Endometrium (tissue), 2 donors: ENCODE results near the gene TGFBR3.
A peak's percentile ranks its signal among the peaks of the same experiment; 100 is the strongest.

Source experiments
- FAIRE-seq: peaks from 2 replicates; lab custom pipeline; 2012; peaks lifted over from hg19 to GRCh38; lab: Jason Lieb, UNC
- donor health status: control.
- donor health status: control.

Gene TGFBR3

DNA sequence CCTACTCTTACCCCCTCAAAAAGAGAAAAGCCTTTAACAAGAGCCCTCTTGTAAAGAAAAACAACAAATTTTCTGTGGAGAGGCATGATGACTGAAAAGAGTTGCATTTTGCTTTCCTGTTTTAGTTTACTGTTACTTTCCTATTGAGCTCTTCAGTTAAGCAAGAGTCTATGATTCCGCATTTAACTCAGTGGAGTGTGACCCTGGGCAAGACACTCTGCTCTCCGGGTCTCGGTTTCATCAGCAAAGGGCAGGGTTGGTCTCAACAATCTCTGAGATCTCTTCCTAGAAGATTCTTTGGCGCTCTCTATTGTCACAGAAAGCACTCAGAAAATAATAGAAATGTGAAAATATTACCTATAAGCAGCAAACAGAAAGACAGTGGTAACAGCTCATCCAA, 175.7 kb downstream of the TGFBR3 start:
- no peak for FAIRE-seq

DNA sequence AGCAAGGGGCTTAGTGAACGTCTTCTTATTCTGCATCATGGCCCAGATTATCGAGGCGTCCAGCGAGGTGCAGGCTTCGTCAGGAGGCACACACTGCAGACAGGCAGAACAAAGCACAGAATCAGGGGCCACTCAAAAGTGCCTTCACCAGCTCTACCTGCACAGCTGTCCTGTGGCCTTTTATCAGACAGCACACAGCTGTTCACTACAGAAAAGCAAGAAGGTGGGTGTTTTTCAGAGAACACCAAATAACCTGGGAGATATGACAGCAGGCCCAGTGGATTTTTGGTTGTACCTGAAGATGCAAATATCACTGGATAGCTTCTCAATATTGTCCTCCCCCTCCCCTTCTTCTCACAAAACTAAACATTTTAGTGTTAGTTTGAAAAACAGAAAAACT, 177.3 kb downstream of the TGFBR3 start:
- FAIRE-seq = no peak

DNA sequence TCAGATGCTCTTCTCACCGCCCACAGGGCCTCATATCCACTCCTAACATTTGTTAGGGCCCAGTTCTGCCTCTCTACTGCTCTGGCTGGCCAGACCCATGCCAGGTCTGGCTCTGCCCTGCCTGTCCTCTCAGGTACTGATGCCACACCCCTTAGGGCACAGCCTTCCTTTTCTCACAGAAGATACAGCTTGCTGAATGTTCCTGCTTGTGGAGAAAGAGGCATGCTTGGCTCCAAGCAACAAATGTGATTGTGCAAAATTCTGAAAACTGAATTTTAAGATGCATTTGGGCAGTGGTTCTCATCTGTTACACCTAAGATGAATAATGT, 178.1 kb downstream of the TGFBR3 start:
- FAIRE-seq = no peak

DNA sequence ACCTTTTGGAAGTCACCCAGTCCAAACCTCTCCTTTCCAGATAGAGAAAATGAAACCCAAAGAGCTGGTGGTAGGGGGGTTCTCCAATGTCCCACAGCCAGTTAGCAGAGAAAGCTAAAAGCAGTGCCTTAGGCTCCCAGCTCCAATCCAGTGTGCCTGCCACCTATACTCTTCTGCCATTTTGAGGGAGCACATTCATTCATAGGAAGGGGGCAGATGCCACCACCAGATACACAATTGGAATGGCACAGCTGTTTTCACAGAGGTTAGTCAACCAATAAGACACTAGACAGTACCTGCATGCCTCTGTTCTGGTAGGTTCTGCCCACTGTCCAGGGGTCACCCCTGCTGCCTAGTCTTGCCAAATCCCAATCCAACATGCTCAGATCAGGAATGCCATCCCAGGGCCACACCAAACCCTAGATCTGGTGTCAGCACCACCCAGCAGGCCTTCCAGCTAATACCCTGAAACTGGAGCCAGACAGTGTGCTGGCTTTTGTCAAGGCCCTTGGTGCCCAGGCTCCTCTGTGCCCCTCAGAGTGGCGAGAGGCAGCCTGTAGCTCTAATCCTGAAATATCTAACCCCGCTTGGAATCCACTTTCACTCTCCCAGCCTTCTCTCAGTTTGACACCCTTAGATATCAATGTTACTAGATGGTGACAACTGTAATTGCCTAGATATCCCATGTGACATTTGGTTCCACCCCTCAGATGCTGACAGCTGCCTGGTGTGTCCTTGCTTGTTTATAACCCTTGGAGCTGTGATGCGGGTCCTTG, 178.6 kb downstream of the TGFBR3 start:
- no peak for FAIRE-seq

DNA sequence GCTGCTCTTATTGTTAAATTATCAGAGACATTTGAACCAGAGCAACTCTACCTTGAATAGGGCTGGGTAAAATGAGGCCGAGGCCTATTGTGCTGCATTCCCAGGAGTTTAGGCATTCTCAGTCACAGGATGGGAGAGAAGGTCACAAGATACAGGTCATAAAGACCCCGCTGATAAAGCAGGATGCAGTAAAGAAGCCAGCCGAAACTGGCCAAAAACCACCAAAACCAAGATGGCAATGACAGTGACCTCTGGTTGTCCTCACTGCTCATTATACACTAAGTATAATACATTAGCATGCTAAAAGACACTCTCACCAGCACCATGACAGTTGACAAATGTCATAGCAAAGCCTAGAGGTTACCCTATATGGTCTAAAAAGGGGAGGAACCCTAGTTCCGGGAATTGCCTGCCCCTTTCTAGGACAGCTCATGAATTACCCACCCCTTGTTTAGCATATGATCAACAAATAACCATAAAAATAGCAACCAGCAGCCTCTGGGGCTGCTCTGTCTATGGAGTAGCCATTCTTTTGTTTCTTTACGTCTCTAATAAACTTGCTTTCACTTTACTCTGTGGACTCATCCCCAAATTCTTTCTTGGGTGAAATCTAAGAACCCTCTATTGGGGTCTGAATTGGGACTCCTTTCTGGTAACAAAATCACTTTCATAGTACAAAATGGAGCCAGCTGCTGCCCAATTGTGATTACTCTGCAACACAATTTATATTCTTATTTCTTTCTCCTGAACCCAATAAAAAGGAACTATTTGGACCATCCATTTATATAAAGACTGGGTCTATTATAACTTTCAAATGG, 179.6 kb downstream of the TGFBR3 start:
- FAIRE-seq = no peak

DNA sequence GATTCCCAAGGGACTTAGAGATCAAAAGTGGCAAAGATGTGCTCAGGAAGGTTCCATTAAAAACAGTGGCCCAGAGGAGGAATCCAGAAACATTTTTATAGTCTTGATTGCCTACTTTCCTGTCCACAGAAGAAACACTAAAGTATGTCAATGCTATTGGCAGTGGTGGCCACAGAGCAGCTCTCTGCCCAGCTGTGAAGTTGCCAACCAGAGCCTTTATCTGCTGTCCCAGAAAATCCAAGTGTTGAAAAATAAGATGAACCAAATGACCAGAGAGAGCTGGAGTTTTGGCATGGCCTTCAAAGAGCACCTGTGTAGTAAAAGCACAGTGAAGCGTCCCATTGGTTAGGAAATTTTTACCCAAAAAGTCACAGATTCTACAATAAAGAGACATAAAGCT, 181.2 kb downstream of the TGFBR3 start:
- FAIRE-seq = no peak

DNA sequence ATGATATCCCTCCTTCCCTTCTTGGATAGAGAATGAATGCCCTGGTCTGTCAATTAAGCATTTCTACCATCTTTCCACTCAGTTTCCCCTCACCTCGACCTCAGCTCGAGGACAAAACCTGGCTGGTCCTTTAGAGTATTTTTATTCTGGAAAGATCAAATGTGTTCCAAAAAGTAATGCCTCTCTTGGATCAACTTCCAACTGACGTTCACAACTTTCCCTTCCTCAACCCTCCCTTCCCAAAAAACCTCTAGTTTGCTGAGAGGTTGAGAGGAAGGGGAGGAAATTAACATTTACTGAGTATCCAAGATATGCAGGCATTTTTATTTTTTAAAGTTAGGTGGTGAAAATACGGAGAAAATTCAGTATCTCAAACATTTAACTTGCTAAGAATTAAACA, 182.9 kb downstream of the TGFBR3 start:
- no peak for FAIRE-seq

DNA sequence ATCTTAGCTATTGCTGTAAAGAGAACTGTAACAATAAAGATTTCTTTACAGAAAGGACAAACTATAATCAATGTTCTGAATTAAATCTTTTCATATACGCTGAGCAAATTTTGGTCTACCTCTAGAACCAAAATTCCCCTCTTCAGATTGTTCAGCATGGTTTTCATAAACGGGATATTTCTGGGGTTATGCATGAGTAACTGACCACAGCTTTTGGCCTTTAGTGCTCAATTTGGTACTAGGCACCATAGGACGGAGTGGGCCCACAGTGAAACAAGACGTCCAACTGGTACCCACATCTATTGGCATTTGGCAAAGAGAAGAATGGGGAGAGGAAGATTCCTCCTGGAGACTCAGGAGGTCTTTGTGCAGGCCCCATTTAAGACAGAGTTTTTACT, 184.5 kb downstream of the TGFBR3 start:
- FAIRE-seq = no peak

DNA sequence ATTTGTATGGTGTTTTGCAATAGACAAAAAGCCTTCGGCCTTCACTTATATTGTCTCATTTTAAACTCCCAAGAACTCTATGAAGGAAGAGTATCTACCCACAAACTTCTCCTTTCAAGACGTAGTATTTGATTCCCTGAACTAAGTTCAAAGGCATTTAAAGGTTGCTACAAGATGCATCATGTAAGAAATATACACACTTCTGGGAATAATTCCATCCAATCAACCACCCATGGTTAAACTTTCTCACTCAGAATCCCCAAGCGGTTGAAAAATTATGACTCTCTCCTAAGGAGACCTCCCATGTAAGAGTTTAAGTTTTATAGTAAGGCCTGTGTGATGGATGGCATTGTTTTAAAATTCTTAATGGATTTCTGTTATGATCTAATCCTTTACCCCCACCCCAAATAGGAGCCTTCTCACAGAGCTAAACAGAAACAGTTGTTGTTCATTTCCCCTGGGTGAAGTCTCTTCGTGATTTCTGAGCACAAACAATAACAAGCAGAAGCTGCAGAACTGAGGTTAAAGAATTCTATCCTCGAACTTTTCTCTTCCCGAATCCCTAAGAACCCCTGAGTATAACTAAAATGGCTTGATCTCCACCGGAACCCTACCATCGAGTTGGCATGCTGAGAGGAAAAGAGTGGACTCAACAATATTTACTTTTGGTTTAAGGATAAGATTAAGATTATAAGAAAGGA, 185.0 kb downstream of the TGFBR3 start:
- peak; percentile 89 for FAIRE-seq

DNA sequence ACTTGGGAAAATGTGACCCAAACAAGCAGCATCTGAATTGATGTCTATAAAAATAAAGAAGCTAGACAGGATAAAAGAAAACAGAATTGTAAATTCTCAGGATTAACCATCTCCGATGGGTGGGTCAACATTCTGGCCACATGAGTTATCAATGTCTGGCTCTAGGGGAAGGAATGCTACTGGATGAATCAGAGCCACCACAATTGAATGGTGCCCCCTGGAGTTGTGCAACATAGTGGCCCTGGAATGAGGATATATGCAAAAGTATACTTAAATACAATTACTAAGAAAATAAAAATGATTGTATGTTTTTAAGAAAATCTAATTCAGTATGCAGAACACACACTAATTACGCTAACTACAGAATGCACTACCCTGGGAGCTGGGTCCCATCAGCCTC, 185.6 kb downstream of the TGFBR3 start:
- FAIRE-seq = no peak

DNA sequence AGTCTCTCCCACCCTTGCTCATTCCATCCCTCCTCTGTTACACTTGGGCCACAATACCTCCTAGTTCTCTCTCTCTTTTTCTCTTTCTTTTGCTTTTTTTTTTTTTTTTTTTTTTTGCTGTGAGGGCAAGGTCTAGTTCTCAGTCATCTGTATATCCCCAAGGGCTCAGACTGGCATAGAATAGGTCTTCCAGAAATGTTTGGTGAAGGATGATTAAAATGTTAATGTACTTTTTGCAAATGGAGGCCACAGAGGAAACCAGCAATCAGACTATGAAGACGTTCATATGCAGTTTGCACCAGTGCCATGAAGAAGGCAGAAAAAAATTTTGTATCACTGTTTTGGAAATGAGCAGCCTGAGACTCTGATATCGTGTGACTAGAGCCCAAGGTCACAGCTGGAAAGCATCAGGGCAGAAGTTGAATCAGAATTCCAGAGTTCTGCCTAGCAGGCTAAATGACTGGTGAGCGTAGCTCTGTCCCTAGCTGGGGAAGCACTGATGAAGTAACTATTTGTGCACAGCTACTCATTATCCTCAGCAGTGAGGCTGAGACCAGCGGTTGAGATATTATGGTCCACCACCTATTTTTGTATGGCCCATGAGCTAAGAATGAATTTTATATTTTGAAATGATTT, 186.5 kb downstream of the TGFBR3 start:
- no peak for FAIRE-seq

DNA sequence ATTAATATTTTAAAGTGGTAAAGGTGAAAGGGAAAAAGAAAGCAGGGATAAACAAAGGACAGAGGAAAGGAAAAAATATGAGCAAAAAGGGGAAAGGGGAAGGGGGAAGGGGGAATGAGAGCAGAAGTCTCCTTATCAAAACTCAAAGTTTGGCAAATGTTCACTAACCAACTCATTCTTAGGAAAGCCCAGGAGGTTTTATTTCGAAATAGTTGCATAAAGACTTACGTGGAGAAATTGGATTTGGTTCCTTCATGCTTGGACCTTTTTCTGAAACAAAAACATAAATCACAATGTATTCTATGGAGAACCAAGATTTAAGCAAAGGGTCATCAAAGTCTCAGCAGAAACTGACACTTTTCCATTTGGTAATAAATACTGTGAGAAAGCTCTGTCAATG, 188.1 kb downstream of the TGFBR3 start:
- no peak for FAIRE-seq

DNA sequence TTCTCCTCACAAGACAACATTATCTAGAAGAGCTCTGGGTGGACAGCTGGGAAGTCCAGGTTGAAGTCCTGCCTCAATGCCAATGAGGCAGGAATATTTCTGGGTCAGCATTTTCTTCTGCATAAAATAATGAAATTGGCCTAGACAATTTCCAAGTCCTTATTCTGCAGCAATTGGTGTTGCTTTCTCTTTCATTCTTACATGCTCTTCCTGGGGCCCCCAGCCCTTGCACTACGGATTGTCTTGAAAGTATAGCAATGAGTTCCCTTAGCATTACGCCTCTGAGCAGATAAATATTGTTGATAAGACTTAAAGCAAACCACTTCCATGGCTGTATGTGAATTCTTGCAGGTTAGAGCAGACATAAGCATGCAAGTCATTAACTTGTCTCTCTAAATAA, 188.5 kb downstream of the TGFBR3 start:
- FAIRE-seq = no peak

DNA sequence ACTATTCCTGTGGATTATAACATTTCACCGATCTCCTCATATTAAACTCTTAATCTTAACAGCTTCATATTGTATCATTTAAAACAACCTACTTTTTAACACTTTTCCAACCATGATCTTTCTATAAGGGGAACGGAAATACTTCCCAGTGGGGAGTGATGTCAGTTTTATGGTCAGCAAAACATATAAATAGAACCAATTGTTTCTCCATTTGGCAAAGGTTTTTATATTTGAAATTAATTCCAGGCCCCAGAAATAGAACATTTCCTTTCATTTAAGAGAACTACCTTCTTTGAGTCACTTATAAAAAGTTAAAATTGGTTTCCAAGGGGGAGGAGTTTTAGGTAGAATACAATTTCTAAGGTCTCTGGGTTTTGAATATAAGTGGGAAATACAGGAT, 189.6 kb downstream of the TGFBR3 start:
- FAIRE-seq = no peak

DNA sequence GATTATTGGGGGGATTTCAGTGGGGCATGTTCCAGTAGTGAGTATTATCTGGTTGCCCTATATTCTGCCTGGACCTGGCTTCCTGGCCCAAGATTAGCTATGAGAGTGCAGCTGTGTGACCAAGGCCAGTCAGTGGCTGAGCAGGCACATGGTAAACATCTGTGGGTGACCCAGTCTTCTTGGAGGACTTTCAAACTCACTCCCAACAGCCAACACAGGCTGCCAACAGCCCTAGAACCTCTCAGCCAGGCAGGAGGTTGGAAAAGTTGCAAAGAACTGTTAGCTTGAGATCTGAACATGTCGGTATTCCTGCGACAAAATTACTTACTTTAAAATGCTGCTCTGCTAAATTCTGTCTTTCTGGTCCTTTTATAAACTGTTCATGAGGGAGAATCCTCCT, 192.4 kb downstream of the TGFBR3 start:
- no peak for FAIRE-seq

DNA sequence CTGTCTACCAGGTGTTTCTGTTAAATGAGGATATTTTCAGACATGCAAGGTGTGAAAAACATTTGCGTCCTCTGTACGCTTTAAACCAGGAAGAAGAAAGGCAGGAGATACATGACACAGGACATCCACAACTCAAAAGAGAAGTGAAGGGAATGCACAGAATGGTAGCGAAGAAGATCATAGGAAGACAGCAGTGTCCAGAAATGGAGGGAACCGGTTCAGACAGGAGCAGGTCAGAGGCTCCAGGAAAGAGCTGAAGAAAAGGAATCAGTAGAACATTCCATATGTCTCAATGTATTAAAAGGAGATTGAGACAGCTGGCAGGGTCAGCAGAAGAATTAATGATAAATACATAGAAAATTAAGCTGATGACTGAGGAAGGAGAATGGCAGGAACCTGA, 194.4 kb downstream of the TGFBR3 start:
- FAIRE-seq = no peak

DNA sequence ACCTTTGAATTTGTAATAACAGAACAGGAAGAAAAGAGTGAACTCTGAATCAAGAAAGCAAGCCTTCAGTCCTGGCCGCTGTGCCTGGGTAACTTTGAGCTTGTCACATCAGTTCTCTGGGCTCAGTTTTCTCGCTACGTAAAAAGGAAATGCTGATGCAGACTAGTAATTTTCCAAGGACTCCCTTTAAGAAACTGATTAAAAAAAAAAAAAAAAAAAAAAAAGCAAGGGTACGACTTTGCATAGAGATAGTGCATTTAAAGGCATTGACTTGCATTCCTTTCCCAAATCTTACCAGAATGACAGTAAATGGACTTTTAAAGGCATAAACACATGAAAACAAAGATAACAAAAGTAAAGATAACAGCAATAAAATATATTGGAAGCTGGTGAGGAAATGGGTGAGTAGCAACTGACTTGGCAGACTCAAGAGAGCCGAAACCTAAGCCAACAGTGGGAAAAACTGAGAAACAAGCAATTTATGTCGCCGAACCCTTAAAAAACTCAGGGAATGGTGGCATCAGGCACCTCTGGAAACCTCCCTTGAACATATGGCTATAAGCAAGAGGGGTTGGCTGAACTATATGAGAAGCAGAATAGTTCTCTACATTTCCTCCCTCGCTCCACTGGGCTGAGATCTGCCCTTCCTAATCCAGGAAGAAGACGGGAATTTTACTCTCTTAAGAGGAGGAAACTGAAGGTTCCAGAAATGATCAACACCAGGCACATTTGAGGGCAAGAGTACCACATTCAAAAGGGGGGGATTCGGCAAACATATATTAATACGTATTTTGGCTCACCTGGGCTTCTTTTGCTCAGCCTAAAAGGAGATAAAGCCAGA, 196.1 kb downstream of the TGFBR3 start:
- peak; percentile 69 for FAIRE-seq

DNA sequence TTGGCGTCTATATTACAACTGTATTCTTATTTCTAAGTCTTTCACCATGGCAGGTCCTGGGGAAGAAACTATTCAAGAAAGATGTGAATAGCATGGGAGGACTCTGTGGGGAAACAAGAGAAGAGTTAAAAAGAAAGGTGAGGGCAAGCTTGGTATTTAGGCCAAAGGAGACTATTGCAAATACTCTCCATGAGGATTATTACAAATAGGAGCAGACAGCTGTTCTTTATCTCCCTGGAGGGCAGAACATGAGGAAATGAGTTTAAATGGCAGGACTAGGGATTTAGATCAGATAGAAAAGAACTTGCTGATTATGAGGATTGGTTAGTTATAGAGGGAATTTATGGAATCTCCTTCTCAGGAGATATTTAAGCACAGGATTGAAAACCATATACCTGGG, 198.5 kb downstream of the TGFBR3 start:
- FAIRE-seq = no peak

DNA sequence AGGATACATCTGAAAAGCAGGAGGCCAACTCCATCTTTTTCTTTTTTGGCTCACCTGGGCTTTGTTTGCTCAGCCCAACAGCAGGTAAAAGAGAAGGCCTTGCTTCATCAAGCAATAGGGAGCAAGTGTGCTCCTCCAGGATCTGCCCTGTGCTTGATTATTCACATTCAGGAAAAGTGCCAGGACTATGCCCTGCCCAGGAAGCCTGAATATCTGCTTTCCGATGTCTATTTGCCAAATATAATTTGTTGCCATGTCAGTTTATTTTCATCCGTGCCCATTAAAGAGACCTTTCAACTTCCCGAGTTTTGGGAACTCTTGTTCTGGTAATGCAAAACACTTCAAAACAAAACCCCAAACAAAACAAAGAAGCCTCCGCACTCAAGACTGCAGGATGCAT, 200.0 kb downstream of the TGFBR3 start:
- no peak for FAIRE-seq

DNA sequence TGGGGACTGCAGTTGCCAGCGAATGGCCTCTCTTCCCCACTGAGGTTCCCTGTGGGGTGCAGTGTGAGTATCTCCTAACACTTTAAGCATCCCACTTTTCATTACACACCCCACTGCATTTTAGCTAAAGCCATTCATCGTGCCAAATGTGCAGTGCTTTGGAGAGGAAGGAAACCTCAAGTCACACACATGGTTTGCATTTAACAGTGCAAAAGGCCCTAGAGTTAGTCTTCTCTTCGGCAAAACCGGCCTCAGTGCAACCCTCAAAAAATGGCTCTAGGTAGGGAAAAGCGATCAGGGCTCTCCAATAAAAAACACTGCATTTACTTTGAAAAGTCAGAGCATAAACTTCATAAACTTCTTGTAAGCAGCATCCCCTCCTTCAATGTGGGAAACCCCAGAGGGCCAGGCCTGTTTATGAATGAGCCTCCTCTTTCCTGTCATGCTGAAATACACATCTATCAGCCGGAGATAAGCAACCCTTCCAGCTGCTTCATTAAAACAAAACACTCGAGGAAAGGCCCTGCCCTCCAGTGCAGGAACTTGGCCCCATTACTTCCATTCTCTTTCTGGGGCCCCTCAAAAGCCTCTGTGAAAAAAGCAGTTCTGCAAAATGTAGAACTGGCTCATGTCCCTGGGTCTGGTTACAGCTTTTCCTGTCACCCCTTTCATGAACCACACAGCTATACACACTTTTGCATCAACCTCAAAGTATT, 201.3 kb downstream of the TGFBR3 start:
- no peak for FAIRE-seq

DNA sequence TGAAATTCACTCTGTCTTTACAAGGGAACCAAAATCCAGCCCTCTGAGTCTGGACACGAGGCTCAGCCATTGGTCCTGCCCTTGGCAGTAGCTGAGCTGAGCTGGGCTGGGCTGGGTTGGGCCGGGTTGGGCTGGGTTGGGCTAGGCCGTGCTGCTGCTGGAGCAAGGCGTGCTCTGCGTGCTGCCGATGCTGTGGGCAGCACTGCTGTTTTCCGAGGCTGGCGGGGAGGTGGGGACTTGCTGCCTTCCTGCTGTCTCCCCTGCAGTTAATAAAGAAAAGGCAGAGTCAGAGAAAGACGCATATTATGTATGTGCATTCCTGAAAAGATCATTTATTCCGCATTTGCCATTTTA, 202.4 kb downstream of the TGFBR3 start:
- no peak for FAIRE-seq
